Activated naive CD4-positive, alpha-beta T cell treated with anti-CD3 and anti-CD28 coated beads, Interleukin-2, amount 50 U/mL, for 72 hours (primary cell): ENCODE measurements around the gene MRPL44. TPM values are rescaled to one million over a fixed set of nuclear protein-coding genes. Genes with fewer than 3 reads are reported as not detected.
"Not testable (repeated sequence)": the region's sequence is repeated elsewhere in the genome, so short reads cannot be mapped to it uniquely, and the experiment has no call there.

Source experiments
- ATAC-seq, 2 donors: fragments of 150-1000 bp; cut with Tn5 transposase; 2 replicates each; pipeline ENCODE4 v1.10.0; 2021; ENCODE audit warnings: mild to moderate bottlenecking in 2 of 2, moderate library complexity in 2 of 2
- DNase-seq, 2 donors: peaks; one replicate each; pipeline ENCODE4 v3.0.0; 2021 to 2022; ENCODE audit warnings: low spot score in 2 of 2
- H3K27ac Mint-ChIP-seq, 2 donors: one replicate each; pipeline ENCODE4 v1.8.0; 2022; ENCODE audit warnings: mild to moderate bottlenecking in 2 of 2, mixed read lengths in 2 of 2
- H3K36me3 Mint-ChIP-seq, 2 donors: one replicate each; pipeline ENCODE4 v1.8.0; 2022; ENCODE audit warnings: mixed read lengths in 2 of 2
- H3K9me3 Mint-ChIP-seq, 2 donors: one replicate each; pipeline ENCODE4 v1.8.0; 2022; ENCODE audit warnings: mixed read lengths in 2 of 2
- total RNA-seq, 2 donors: library from RNA; stranded (reverse); gene quantifications; one replicate each; pipeline ENCODE4 v1.2.3, GENCODE V29; 2022

Gene MRPL44
- total RNA-seq, 2 donors from 2014 or later = 39.5 to 52.2 TPM

DNA sequence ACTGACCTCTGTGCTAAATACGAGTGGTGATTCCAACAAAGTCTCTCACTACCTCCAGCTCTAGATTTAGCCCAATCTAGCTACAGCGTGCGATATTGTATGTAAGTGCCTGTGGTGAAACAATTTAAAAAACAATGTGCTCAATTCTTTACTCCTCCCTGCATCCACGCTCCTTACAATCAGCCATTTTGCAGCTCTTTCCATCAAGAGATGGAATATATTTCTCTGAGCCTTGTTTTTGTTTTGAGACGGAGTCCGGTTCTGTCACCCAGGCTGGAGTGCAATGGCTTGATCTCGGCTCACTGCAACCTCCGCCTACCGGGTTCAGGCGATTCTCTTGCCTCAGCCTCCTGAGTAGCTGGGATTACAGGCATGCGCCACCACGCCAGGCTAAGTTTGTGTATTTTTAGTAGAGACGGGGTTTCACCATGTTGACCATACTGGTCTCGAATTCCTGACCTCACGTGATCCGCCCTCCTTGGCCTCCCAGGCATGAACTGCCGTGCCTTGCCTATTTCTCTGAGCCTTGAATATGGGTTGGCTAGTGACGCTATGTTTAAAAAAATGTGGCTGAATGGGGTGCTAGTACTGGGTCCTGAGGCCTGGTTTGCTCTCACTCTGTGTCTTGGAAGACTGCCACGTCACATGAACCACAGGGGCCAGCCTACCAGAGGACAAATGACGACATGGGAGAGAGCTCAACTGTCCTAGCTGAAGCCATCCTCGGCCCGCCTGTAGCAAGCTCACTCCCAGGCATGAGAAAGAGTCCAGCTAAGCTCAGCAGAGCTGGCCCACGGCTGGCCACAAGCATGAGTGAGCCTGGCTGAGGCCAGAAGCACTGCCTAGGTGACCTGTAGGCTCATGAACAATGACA is 26.9 kb upstream of the MRPL44 start:
- peak overlapping the region in 1 of 2 donors; percentile 65 for H3K27ac Mint-ChIP-seq
- peaks cover 0 to 12% of the 10 kb centered on the region in 2 donors for H3K36me3 Mint-ChIP-seq
- peaks cover 3 to 7% of the 10 kb centered on the region in 2 donors for H3K9me3 Mint-ChIP-seq
- ATAC-seq = peak; percentile 41 to 47
- DNase-seq = no peak

- Mint-ChIP-seq H3K36me3 (peaks cover 0 to 17% of the 10 kb centered on the region in 2 donors), H3K27ac (no peak overlapping the region), H3K9me3 (peaks cover 0 to 1% of the 10 kb centered on the region in 2 donors)
- no peak for DNase-seq
- no peak for ATAC-seq
Observed at GRCh38 chr2:223932816-223933800, 24.2 kb upstream of the MRPL44 start.

GRCh38 chr2:223934870-223935269 is 22.4 kb upstream of the MRPL44 start:
- H3K27ac Mint-ChIP-seq = no peak overlapping the region
- DNase-seq (no peak), ATAC-seq (no peak)
- peaks cover 0 to 9% of the 10 kb centered on the region in 2 donors for H3K9me3 Mint-ChIP-seq
- H3K36me3 Mint-ChIP-seq = peaks cover 11 to 35% of the 10 kb centered on the region in 2 donors

DNA sequence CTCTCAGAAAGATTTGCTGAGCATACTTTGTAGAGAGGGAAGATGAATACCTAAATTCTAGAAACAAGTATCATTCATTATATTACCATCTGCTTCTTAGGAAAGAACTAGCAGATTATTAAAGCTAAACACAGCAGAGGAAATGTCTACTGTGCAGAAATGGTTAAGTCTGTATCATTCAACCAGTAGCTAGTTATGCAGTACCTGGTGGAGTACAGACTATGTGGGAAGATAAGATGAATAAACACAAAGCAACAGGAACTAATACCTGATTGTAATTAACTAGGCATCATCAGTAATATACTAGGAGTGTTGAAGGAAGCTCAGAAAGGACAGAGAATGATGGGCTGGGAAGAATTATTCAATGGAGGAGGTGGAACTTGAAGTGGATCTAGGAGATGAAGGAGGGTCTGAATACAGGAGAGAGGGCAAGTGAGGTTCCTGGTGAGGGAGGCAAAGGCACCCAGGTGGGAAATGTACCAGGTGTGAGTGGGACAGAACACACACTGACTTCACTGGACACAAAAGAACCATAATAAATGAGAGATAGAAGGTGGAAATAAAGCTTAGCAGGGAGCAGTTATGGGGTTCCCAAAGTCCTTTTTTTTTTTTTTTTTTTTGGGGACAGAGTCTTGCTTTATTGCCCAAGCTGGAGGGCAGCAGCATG is 21.7 kb upstream of the MRPL44 start:
- peak overlapping the region in 1 of 2 donors; percentile 11 for H3K27ac Mint-ChIP-seq
- peaks cover 11 to 38% of the 10 kb centered on the region in 2 donors for H3K36me3 Mint-ChIP-seq
- ATAC-seq (no peak), DNase-seq (no peak)
- peaks cover 0 to 9% of the 10 kb centered on the region in 2 donors for H3K9me3 Mint-ChIP-seq

DNA sequence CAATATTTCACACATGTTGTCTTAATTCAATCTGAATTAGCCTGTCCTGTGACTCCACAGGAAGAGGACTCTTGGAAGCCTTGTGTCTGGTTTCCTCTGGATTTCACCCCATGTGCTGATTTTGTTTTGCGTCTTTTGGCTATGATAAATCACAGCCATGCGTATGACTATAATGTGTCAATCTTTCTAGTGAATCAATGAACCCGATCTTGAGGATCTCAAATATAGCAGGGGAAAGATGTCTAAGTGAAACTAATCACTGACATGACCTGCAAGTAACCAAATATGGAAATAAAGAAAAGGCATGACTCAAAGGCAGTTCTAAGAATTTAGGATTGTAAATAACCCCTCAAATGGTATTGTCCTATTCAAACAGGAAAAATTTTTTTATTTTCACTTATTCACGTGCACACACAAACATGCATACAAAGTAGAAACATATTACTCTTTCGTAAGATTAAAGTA is 20.4 kb upstream of the MRPL44 start:
- Mint-ChIP-seq H3K9me3 (peaks cover 5 to 13% of the 10 kb centered on the region in 2 donors), H3K36me3 (peaks cover 17 to 45% of the 10 kb centered on the region in 2 donors), H3K27ac (no peak overlapping the region)
- DNase-seq = no peak
- ATAC-seq = peak; percentile 8 to 11

GRCh38 chr2:223937535-223937934 is 19.7 kb upstream of the MRPL44 start:
- DNase-seq (no peak), ATAC-seq (no peak)
- Mint-ChIP-seq H3K27ac (no peak overlapping the region), H3K9me3 (peaks cover 5 to 13% of the 10 kb centered on the region in 2 donors), H3K36me3 (peaks cover 17 to 45% of the 10 kb centered on the region in 2 donors)

DNA sequence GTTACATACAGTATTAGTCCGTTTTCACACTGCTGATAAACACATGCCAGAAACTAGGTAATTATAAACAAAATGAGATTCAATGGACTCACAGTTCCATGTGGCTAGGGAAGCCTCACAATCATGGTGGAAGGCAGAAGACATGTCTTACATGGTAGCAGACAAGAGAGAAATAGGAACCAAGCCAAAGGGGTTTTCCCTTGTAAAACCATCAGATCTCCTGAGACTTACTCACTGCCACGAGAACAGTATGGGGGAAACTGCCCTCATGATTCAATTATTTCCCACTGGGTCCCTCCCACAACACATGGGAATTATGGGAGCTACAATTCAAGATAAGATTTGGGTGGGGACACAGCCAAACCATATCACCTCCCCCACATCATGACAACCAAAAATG is 17.8 kb upstream of the MRPL44 start:
- peaks cover 5 to 13% of the 10 kb centered on the region in 2 donors for H3K9me3 Mint-ChIP-seq
- peak in 1 of 2 donors; percentile 42 for ATAC-seq
- peak overlapping the region in 1 of 2 donors; percentile 78 for H3K27ac Mint-ChIP-seq
- peaks cover 24 to 59% of the 10 kb centered on the region in 2 donors for H3K36me3 Mint-ChIP-seq
- not testable (repeated sequence) for DNase-seq

- H3K27ac Mint-ChIP-seq = peak overlapping the region; percentile 92 to 98
- H3K9me3 Mint-ChIP-seq = peaks cover 5 to 13% of the 10 kb centered on the region in 2 donors
- ATAC-seq = peak; percentile 85 to 92
- peak; percentile 75 to 83 for DNase-seq
- peaks cover 24 to 55% of the 10 kb centered on the region in 2 donors for H3K36me3 Mint-ChIP-seq
Observed at GRCh38 chr2:223941579-223942277, 15.5 kb upstream of the MRPL44 start.

DNA sequence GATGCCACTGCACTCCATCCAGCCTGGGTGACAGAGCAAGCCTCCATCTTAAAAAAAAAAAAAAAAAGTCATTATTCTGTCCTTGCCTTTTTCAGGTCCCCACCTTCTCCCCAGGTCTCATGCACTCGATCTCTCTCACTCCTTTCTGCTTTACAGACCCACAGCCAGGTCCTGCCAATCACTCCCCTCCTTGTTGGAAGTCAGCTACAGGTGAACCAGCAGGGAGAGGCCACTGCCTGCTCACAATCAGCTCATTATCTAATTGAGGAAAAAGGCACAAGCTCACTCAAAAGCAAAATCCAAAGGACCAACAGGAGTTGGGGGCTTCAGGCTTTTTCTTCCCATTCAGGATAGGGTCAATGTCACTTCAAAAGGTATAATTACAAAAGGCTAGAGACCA is 14.1 kb upstream of the MRPL44 start:
- ATAC-seq (no peak), DNase-seq (no peak)
- H3K36me3 Mint-ChIP-seq = peaks cover 24 to 43% of the 10 kb centered on the region in 2 donors
- peaks cover 5 to 13% of the 10 kb centered on the region in 2 donors for H3K9me3 Mint-ChIP-seq
- peak overlapping the region in 1 of 2 donors; percentile 33 for H3K27ac Mint-ChIP-seq

GRCh38 chr2:223943561-223944008 is 13.7 kb upstream of the MRPL44 start:
- Mint-ChIP-seq H3K9me3 (peaks cover 5 to 13% of the 10 kb centered on the region in 2 donors), H3K36me3 (peaks cover 24 to 41% of the 10 kb centered on the region in 2 donors), H3K27ac (peak overlapping the region; percentile 93 to 94)
- DNase-seq (no peak), ATAC-seq (no peak)

DNA sequence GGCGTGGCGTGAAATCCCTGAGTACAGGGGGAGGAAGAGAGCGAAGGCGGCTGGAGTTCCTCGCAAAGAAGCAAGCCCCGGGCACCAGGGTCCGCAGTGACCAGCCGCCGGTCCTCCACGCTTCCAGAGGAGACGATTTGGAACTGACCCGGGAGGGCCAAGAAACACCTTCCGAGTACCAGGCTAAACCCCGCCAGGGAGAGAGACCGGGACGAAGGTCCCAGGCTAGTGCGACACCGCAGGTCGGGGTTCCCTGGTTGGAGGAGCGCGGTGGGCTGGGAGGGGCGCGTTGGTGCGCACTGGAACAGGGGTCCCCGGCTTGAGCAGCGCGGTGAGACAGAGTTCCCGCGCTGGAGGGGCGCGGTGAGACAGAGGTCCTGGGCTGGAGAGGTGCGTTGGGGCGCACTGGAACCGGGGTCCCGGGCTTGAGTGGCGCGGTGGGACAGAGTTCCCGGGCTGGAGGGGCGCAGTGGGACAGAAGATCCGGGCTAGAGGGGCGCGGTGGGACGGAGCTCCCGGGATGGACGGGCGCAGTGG is 13.0 kb upstream of the MRPL44 start:
- peaks cover 5 to 9% of the 10 kb centered on the region in 2 donors for H3K9me3 Mint-ChIP-seq
- H3K36me3 Mint-ChIP-seq = peaks cover 19 to 37% of the 10 kb centered on the region in 2 donors
- H3K27ac Mint-ChIP-seq = peak overlapping the region; percentile 93 to 94
- DNase-seq = peak in 1 of 2 donors; percentile 46
- ATAC-seq = no peak

GRCh38 chr2:223944703-223945531 is 12.3 kb upstream of the MRPL44 start, which contains the start of gene WDFY1:
TSS of gene WDFY1 (minus strand) at chr2:223945335. CDS start at chr2:223945284, 51 bp downstream.
- ATAC-seq (peak; percentile 59 to 60), DNase-seq (peak; percentile 82 to 83)
- Mint-ChIP-seq H3K9me3 (peaks cover 4 to 5% of the 10 kb centered on the region in 2 donors), H3K36me3 (peaks cover 12 to 30% of the 10 kb centered on the region in 2 donors), H3K27ac (peak within 1 kb of the TSS; percentile 93 to 94)

GRCh38 chr2:223945755-223946154 is 11.5 kb upstream of the MRPL44 start:
- no peak for DNase-seq

DNA sequence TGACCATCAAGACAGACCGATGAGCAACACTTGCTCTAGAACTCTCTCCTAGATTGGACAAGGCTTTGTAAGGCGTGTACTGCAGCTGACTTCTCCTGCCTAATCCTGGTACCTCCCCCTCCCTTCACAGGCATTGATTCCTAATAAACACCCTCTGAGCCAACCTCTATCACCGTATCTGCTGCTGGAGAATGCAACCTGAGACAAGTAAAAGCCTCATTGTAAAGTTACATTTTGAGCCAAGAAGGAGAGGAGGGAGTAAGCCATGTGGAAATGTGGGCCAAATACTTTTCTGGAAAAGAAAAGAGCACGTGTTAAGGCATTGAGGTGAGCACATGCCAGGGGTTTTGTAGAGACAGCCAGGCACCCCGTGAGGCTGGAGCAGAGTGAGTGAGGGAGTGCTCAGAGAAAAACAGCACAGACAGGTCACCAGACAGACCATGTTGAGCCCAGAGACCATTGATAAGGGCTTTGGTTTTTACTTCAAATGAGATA is 9.5 kb upstream of the MRPL44 start:
- H3K36me3 Mint-ChIP-seq = peaks cover 6 to 20% of the 10 kb centered on the region in 2 donors
- ATAC-seq (no peak), DNase-seq (no peak)
- H3K27ac Mint-ChIP-seq = peak overlapping the region; percentile 61 to 89
- no peaks in the 10 kb centered on the region for H3K9me3 Mint-ChIP-seq

More at GRCh38 chr2:223945755-223946154, 11.5 kb upstream of the MRPL44 start:
- Mint-ChIP-seq H3K27ac (peak overlapping the region; percentile 32 to 93), H3K36me3 (peaks cover 12 to 27% of the 10 kb centered on the region in 2 donors), H3K9me3 (peaks cover 4 to 5% of the 10 kb centered on the region in 2 donors)
- no peak for ATAC-seq
